ENCODE results near the gene ARF3. TPM values are rescaled to one million over a fixed set of nuclear protein-coding genes. Genes with fewer than 3 reads are reported as not detected.

ARF3 gene
- total RNA-seq, 1 experiment from 2014 or later, result 263 TPM

DNA sequence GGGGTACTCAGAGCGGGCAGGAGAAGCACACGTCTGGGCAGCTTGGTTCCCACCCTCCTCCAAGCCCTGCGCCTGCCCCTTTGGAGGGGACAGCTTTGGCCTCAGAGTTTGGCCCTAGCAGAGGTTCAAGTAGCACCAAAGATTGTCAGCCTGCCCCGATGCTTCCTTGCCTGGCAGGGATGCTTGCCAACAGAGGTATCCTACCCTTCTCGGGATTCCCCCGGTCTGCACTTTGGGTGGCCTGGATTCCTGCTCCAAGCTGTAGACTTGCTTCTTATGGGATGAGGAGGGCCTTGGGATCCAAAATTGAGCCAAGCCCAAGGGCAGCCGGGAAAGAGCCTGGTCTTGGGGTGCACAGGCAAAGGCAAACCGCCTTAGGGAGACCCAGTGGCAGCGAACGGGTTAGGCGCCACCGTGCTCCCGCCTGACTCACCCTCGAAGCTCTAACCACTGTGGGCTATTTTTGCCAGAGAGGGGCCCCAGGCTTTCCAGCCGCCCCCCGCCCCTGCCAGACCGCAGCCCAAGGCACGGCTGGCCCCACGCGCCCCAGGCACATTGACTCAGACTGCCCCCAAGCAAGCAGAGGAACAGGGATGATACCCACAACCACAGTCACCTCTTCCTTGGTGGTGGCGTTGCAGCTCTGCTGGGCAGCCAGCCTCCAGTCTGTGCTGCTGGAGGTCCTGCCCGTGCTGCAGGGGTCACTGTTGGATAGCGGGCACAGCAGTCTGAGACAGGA lies 15.1 kb upstream of the ARF3 start:
- Histone ChIP-seq H2AFZ (ENCODE audit: low read length) (no peak overlapping the region), H3K4me1 (ENCODE audit: insufficient read depth, low read length) (peaks cover 4% of the 10 kb centered on the region), H4K8ac (replicated peaks; ENCODE audit: insufficient read length, low read depth, low read length) (no peak overlapping the region), H2BK12ac (ENCODE audit: insufficient read length, low read depth, low read length) (no peak overlapping the region), H3K9me3 (ENCODE audit: control insufficient read depth, low read depth, low read length) (no peaks in the 10 kb centered on the region), H3K18ac (ENCODE audit: insufficient read length, low read depth, low read length) (no peak overlapping the region), H3K27me3 (ENCODE audit: insufficient read depth, low read length) (peaks cover 89% of the 10 kb centered on the region), H2BK5ac (ENCODE audit: insufficient read length, low read length) (no peak overlapping the region), H2AK5ac (ENCODE audit: insufficient read length, low read length) (no peak overlapping the region), H3K56ac (ENCODE audit: insufficient read length, low read depth, low read length) (no peak overlapping the region), H4K91ac (ENCODE audit: insufficient read length, low read depth, low read length) (no peak overlapping the region), H2BK20ac (ENCODE audit: low read depth, low read length, poor library complexity, severe bottlenecking) (no peak overlapping the region), H3K4ac (ENCODE audit: low read depth, low read length) (no peak overlapping the region), H3K23me2 (ENCODE audit: insufficient read length, low read depth, low read length, poor library complexity, severe bottlenecking) (peaks cover 9% of the 10 kb centered on the region), H2BK120ac (ENCODE audit: low read depth, low read length, poor library complexity, severe bottlenecking) (no peak overlapping the region), H3K4me2 (ENCODE audit: insufficient read depth, insufficient read length, low read length) (peak overlapping the region; percentile 67), H3K27ac (ENCODE audit: insufficient read length, low read depth, low read length) (no peak overlapping the region), H2BK15ac (ENCODE audit: low read depth, low read length) (no peak overlapping the region), H3K79me1 (ENCODE audit: insufficient read depth, low read depth, low read length, poor library complexity, severe bottlenecking) (no peaks in the 10 kb centered on the region), H3K79me2 (ENCODE audit: insufficient read depth, low read length) (no peaks in the 10 kb centered on the region), H3K9ac (ENCODE audit: extremely low read depth, insufficient read length, low read length) (no peak overlapping the region), H4K20me1 (ENCODE audit: control insufficient read depth, insufficient read depth, insufficient read length) (no peaks in the 10 kb centered on the region), H3K14ac (ENCODE audit: insufficient read depth, low read length) (no peak overlapping the region), H4K5ac (ENCODE audit: insufficient read length, low read depth, low read length) (no peak overlapping the region), H3T11ph (ENCODE audit: low read length) (no peak overlapping the region), H3K23ac (ENCODE audit: insufficient read length, low read depth, low read length) (no peak overlapping the region)
- peaks cover 98% of the 10 kb centered on the region for H3K27me3 Mint-ChIP-seq (ENCODE audit: low read depth)
- peak; percentile 68 for DNase-seq
- H3K4me1 Mint-ChIP-seq, result peaks cover 39 to 45% of the 10 kb centered on the region in 2 experiments
- TF ChIP-seq CTCF (conservative IDR thresholded peaks at IDR 0.05), result peak; percentile 39; the same call in 2 of the 3 replicates
- H3K9me3 Mint-ChIP-seq, result peaks cover under 1 to 5% of the 10 kb centered on the region in 2 experiments; a peak in 4 of 5 replicates
- peak overlapping the region; percentile 58 to 86 for H3K4me3 Mint-ChIP-seq
- no peaks in the 10 kb centered on the region; a peak in 1 of 7 replicates for H3K36me3 Mint-ChIP-seq (ENCODE audit: insufficient read depth in 1 of 3, low read depth in 3 of 3)
- no CpG with 5 or more reads among the region's 23 CpGs for WGBS (ENCODE audit: extremely low coverage, insufficient read length, low lambda C conversion rate)
- no peak overlapping the region for H3K27ac Mint-ChIP-seq
